NT2/D1 (cell line): ENCODE data around the gene FARP1.

Experiments
- DNase-seq: peaks from one replicate; pipeline ENCODE4 v3.0.0-alpha.2; 2011; ENCODE audit warnings: low read depth, low spot score
- H3K27me3 ChIP-seq: 2 replicates; pipeline ENCODE4 v1.6.0; 2011; ENCODE audit warnings: mild to moderate bottlenecking; ENCODE audit not compliant: insufficient read length, insufficient read depth
- H3K36me3 ChIP-seq: 2 replicates; pipeline ENCODE4 v1.6.1; 2011; ENCODE audit warnings: mild to moderate bottlenecking, low read length, mixed read lengths; ENCODE audit not compliant: insufficient read depth, insufficient read length
- H3K4me1 ChIP-seq: 2 replicates; pipeline ENCODE4 v1.5.1; 2011; ENCODE audit not compliant: insufficient read depth, insufficient read length
- H3K4me3 ChIP-seq: 2 replicates; pipeline ENCODE4 v1.5.1; 2011; ENCODE audit warnings: low read depth; ENCODE audit not compliant: insufficient read length
- H3K9ac ChIP-seq: 2 replicates; pipeline ENCODE4 v1.6.0; 2011; ENCODE audit warnings: low read depth; ENCODE audit not compliant: insufficient read length
- H3K9me3 ChIP-seq: 2 replicates; pipeline ENCODE4 v1.5.1; 2011; ENCODE audit warnings: mild to moderate bottlenecking, low read length; ENCODE audit not compliant: insufficient read depth
- SUZ12 ChIP-seq: IDR thresholded peaks from 2 replicates; pipeline ENCODE4 v1.6.1; 2011; ENCODE audit not compliant: insufficient read length, insufficient read depth; ENCODE audit errors: extremely low read depth
- YY1 ChIP-seq: IDR thresholded peaks from 2 replicates; pipeline ENCODE4 v1.6.1; 2011; ENCODE audit not compliant: insufficient read length, insufficient read depth
- ZNF274 ChIP-seq: IDR thresholded peaks from 2 replicates; pipeline ENCODE4 v1.6.1; 2011; ENCODE audit warnings: mild to moderate bottlenecking, low read depth, low read length

The FARP1 gene

GRCh38 chr13:98493042-98493712, 350.3 kb downstream of the FARP1 start:
- H3K4me1 ChIP-seq = peaks cover 3% of the 10 kb centered on the region

GRCh38 chr13:98494769-98495168, 351.9 kb downstream of the FARP1 start:
- peaks cover 32% of the 10 kb centered on the region for H3K36me3 ChIP-seq
- H3K4me1 ChIP-seq = peaks cover 5% of the 10 kb centered on the region
- no peaks in the 10 kb centered on the region for H3K9me3 ChIP-seq
- no peak overlapping the region for H3K4me3 ChIP-seq
- DNase-seq = no peak
- no peaks in the 10 kb centered on the region for H3K27me3 ChIP-seq
- TF ChIP-seq YY1 (no peak), SUZ12 (no peak), ZNF274 (no peak)
- no peak overlapping the region for H3K9ac ChIP-seq

More at GRCh38 chr13:98493042-98493712, 350.3 kb downstream of the FARP1 start:
- Histone ChIP-seq H3K27me3 (no peaks in the 10 kb centered on the region), H3K9me3 (no peaks in the 10 kb centered on the region), H3K36me3 (peaks cover 17% of the 10 kb centered on the region), H3K9ac (no peak overlapping the region), H3K4me3 (no peak overlapping the region)
- TF ChIP-seq YY1 = no peak
- no peak for TF ChIP-seq ZNF274
- no peak for TF ChIP-seq SUZ12
- no peak for DNase-seq

GRCh38 chr13:98495627-98496478, 353.0 kb downstream of the FARP1 start:
- no peak overlapping the region for H3K4me3 ChIP-seq
- DNase-seq = no peak
- no peak overlapping the region for H3K9ac ChIP-seq
- no peak for TF ChIP-seq YY1
- no peak for TF ChIP-seq ZNF274
- TF ChIP-seq SUZ12 = no peak
- H3K27me3 ChIP-seq = no peaks in the 10 kb centered on the region
- H3K36me3 ChIP-seq = peaks cover 30% of the 10 kb centered on the region
- peaks cover 5% of the 10 kb centered on the region for H3K4me1 ChIP-seq
- no peaks in the 10 kb centered on the region for H3K9me3 ChIP-seq

GRCh38 chr13:98496479-98496791, 353.5 kb downstream of the FARP1 start:
- no peak for DNase-seq
- Histone ChIP-seq H3K9me3 (no peaks in the 10 kb centered on the region), H3K9ac (no peak overlapping the region), H3K27me3 (no peaks in the 10 kb centered on the region), H3K36me3 (peaks cover 26% of the 10 kb centered on the region), H3K4me3 (no peak overlapping the region), H3K4me1 (peaks cover 5% of the 10 kb centered on the region)
- TF ChIP-seq ZNF274 (no peak), YY1 (no peak), SUZ12 (no peak)

GRCh38 chr13:98496966-98497365, 354.1 kb downstream of the FARP1 start:
- TF ChIP-seq YY1 (no peak), ZNF274 (no peak), SUZ12 (no peak)
- Histone ChIP-seq H3K9me3 (no peaks in the 10 kb centered on the region), H3K9ac (no peak overlapping the region), H3K27me3 (no peaks in the 10 kb centered on the region), H3K4me1 (peaks cover 5% of the 10 kb centered on the region), H3K4me3 (no peak overlapping the region), H3K36me3 (peaks cover 26% of the 10 kb centered on the region)
- DNase-seq = no peak

GRCh38 chr13:98500963-98501421, 358.1 kb downstream of the FARP1 start:
- DNase-seq = no peak
- no peak overlapping the region for H3K9ac ChIP-seq
- H3K4me3 ChIP-seq = no peak overlapping the region
- peaks cover 38% of the 10 kb centered on the region for H3K36me3 ChIP-seq
- H3K9me3 ChIP-seq = no peaks in the 10 kb centered on the region
- H3K4me1 ChIP-seq = peaks cover 9% of the 10 kb centered on the region
- TF ChIP-seq YY1 (no peak), SUZ12 (no peak)
- no peaks in the 10 kb centered on the region for H3K27me3 ChIP-seq

- H3K4me3 ChIP-seq = no peak overlapping the region
- peaks cover 15% of the 10 kb centered on the region for H3K4me1 ChIP-seq
- TF ChIP-seq SUZ12 = no peak
- TF ChIP-seq YY1 = no peak
- no peak for TF ChIP-seq ZNF274
- no peak overlapping the region for H3K9ac ChIP-seq
- H3K9me3 ChIP-seq = no peaks in the 10 kb centered on the region
- DNase-seq = no peak
- peaks cover 30% of the 10 kb centered on the region for H3K36me3 ChIP-seq
- no peaks in the 10 kb centered on the region for H3K27me3 ChIP-seq
Measured at GRCh38 chr13:98503175-98504028, 360.5 kb downstream of the FARP1 start.
